Measurements from ENCODE around the gene WNT3.

The WNT3 gene

DNA sequence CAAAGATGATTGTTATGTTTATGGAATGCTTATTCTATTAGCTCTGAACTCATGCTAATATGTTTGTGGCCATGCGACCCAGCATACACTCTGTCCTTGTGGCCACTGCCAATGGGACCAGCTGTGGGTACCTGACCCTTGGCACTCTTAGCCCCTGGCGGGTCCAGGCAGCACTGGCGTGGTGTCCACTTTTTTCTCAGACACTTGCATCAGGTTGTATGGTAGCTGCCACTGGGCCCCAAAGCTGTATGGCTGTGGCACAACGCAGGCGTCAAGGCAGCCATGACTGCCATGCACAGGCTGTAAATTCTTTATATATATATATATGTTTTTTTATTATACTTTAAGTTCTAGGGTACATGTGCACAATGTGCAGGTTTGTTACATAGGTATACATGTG is 20.7 kb upstream of the WNT3 start:
- TF ChIP-seq, protein P1, sequence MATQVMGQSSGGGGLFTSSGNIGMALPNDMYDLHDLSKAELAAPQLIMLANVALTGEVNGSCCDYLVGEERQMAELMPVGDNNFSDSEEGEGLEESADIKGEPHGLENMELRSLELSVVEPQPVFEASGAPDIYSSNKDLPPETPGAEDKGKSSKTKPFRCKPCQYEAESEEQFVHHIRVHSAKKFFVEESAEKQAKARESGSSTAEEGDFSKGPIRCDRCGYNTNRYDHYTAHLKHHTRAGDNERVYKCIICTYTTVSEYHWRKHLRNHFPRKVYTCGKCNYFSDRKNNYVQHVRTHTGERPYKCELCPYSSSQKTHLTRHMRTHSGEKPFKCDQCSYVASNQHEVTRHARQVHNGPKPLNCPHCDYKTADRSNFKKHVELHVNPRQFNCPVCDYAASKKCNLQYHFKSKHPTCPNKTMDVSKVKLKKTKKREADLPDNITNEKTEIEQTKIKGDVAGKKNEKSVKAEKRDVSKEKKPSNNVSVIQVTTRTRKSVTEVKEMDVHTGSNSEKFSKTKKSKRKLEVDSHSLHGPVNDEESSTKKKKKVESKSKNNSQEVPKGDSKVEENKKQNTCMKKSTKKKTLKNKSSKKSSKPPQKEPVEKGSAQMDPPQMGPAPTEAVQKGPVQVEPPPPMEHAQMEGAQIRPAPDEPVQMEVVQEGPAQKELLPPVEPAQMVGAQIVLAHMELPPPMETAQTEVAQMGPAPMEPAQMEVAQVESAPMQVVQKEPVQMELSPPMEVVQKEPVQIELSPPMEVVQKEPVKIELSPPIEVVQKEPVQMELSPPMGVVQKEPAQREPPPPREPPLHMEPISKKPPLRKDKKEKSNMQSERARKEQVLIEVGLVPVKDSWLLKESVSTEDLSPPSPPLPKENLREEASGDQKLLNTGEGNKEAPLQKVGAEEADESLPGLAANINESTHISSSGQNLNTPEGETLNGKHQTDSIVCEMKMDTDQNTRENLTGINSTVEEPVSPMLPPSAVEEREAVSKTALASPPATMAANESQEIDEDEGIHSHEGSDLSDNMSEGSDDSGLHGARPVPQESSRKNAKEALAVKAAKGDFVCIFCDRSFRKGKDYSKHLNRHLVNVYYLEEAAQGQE (IDR thresholded peaks at IDR 0.05; ENCODE audit: low read depth), result no peak
- TF ChIP-seq ZBTB7A (IDR thresholded peaks at IDR 0.05; ENCODE audit: low read depth), result no peak
- TF ChIP-seq EP300 (IDR thresholded peaks at IDR 0.05; ENCODE audit: borderline replicate concordance), result no peak
- no peak for TF ChIP-seq CREB1 (IDR thresholded peaks at IDR 0.05; ENCODE audit: low read depth)
- TF ChIP-seq EGR1 (IDR thresholded peaks at IDR 0.05), result no peak
- no peak for TF ChIP-seq TAF1 (IDR thresholded peaks at IDR 0.05; ENCODE audit: low read depth)
- TF ChIP-seq FOXM1 (IDR thresholded peaks at IDR 0.05; ENCODE audit: borderline replicate concordance, low read depth), result no peak
- TF ChIP-seq NFIC (IDR thresholded peaks at IDR 0.05), result no peak
- TF ChIP-seq TCF12 (IDR thresholded peaks at IDR 0.05; ENCODE audit: low read depth), result no peak

DNA sequence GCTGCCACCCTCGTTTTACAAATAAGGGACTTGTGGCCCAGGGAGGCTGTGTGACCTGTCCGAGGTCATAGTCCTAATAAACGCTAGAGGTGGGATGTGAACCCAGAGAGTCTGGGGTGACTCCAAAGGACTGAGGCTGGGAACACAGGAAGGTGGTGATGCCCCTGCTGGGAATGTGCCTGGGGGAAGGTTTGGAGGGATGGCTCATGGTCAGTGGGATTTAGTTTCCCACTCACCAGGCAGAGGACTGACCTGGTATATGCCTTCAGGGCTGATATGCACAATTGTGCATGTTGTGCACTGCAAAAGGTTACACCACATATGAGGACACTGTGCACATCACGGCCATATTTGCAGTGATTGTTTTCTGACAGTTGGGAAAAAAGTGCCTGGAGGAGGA is 19.0 kb upstream of the WNT3 start:
- TF ChIP-seq RAD21 (IDR thresholded peaks at IDR 0.05; ENCODE audit: low read depth) (no peak), EP300 (IDR thresholded peaks at IDR 0.05; ENCODE audit: borderline replicate concordance) (no peak), TAF1 (IDR thresholded peaks at IDR 0.05; ENCODE audit: low read depth) (no peak)

DNA sequence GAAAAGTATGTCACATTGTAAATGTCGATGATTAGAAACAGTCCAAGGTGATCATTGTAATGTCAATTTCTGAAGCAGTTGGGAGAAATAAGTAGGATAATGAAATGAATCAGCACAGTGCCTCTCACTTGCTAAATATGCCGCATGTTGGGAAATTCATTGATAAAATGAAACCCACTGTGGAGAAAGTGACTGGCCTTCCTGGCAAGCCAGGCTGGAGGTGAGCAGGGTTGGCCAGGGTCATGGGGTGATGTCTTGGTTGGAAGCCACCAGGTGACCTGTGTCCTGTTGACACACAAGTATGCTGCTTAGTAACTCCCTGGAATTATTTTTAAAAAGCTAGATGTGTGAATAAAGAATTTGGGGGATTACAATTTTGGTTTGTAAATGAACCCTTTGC is 18.0 kb upstream of the WNT3 start:
- TF ChIP-seq CEBPB (IDR thresholded peaks at IDR 0.05) (no peak), CREB1 (IDR thresholded peaks at IDR 0.05; ENCODE audit: low read depth) (no peak), TCF12 (IDR thresholded peaks at IDR 0.05; ENCODE audit: low read depth) (no peak)

DNA sequence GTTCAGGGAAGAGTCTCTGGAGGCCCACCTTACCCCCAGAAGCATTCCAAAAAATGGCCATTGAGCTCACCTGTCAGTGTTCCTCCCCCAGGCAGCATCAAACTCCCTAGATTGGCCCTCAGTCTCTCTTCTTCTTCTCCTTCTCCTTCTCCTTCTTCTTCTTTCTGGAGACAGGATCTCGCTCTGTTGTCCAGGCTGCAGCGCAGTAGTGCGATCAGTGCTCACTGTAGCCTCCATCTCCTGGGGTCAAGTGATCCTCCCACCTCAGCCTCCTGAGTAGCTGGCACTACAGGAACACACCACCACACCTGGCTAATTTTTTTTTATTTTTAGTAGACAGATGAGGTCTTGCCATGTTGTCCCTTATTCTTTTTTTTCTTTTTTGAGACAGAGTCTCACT is 16.4 kb upstream of the WNT3 start:
- TF ChIP-seq TCF12 (IDR thresholded peaks at IDR 0.05; ENCODE audit: low read depth) (no peak), YY1 (IDR thresholded peaks at IDR 0.05; ENCODE audit: low read depth) (no peak), TAF1 (IDR thresholded peaks at IDR 0.05; ENCODE audit: low read depth) (no peak), TEAD4 (IDR thresholded peaks at IDR 0.05) (no peak), CEBPB (IDR thresholded peaks at IDR 0.05) (no peak)
- TF ChIP-seq, protein P1 (IDR thresholded peaks at IDR 0.05; ENCODE audit: low read depth), result no peak

DNA sequence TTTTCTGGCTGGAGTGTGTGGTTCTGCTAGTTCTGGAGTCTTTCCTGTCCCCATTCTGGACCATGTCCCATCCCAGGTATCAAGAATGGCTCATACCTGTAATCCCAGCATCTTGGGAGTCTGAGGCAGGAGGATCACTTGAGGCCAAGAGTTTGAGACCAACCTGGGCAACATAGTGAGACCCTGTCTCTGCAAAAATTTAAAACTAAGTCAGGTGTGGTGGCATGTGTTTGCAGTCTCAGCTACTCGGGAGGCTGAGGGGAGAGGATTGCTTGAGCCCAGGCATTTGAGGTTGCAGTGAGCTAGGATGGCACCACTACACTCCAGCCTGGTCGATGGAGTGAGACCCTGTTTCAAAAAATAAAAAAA is 15.3 kb upstream of the WNT3 start:
- TF ChIP-seq, protein P1 (IDR thresholded peaks at IDR 0.05; ENCODE audit: low read depth), result no peak
- TF ChIP-seq TEAD4 (IDR thresholded peaks at IDR 0.05) (no peak), TAF1 (IDR thresholded peaks at IDR 0.05; ENCODE audit: low read depth) (no peak), FOXM1 (IDR thresholded peaks at IDR 0.05; ENCODE audit: borderline replicate concordance, low read depth) (no peak), YY1 (IDR thresholded peaks at IDR 0.05; ENCODE audit: low read depth) (no peak), CEBPB (IDR thresholded peaks at IDR 0.05) (no peak), ZBTB7A (IDR thresholded peaks at IDR 0.05; ENCODE audit: low read depth) (no peak), NFIC (IDR thresholded peaks at IDR 0.05) (no peak), EP300 (IDR thresholded peaks at IDR 0.05; ENCODE audit: borderline replicate concordance) (no peak), CREB1 (IDR thresholded peaks at IDR 0.05; ENCODE audit: low read depth) (no peak)

GRCh38 chr17:46832945-46833839 is 14.7 kb upstream of the WNT3 start:
- no peak for TF ChIP-seq FOXM1 (IDR thresholded peaks at IDR 0.05; ENCODE audit: borderline replicate concordance, low read depth)
- TF ChIP-seq RAD21 (IDR thresholded peaks at IDR 0.05; ENCODE audit: low read depth), result no peak
- no peak for TF ChIP-seq MAX (IDR thresholded peaks at IDR 0.05)
- no peak for TF ChIP-seq YY1 (IDR thresholded peaks at IDR 0.05; ENCODE audit: low read depth)
- TF ChIP-seq EP300 (IDR thresholded peaks at IDR 0.05; ENCODE audit: borderline replicate concordance), result no peak
- TF ChIP-seq, protein P1 (IDR thresholded peaks at IDR 0.05; ENCODE audit: low read depth), result no peak
- no peak for TF ChIP-seq EGR1 (IDR thresholded peaks at IDR 0.05)
- no peak for TF ChIP-seq USF1 (IDR thresholded peaks at IDR 0.05)
- TF ChIP-seq CEBPB (IDR thresholded peaks at IDR 0.05), result no peak
- TF ChIP-seq ZBTB7A (IDR thresholded peaks at IDR 0.05; ENCODE audit: low read depth), result no peak
- TF ChIP-seq TAF1 (IDR thresholded peaks at IDR 0.05; ENCODE audit: low read depth), result no peak
- no peak for TF ChIP-seq TCF12 (IDR thresholded peaks at IDR 0.05; ENCODE audit: low read depth)
- no peak for TF ChIP-seq TEAD4 (IDR thresholded peaks at IDR 0.05)
- no peak for TF ChIP-seq NFIC (IDR thresholded peaks at IDR 0.05)
- TF ChIP-seq CREB1 (IDR thresholded peaks at IDR 0.05; ENCODE audit: low read depth), result no peak

All from Ishikawa (cell line).